Measurements from ENCODE around the gene DPYSL3.

DPYSL3 gene

DNA sequence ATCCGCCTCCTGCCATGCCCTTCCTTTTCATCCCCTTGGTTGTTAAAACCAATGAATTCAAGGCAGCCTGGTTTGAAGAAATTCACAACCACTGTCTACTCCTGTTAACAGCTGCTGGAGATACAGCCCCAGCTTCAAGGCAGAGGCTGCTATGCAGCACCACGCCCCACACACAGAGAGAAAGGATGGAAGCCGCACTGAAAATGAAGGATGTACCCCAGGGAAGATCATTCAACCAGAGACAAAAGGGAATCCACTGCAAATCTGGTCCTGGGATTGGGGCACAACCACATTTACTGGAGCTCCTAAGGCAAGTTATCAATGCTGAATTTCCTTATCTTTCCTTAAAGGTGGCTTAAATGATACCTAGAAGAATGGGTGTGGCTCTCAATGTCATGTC, 58.7 kb downstream of the DPYSL3 start:
- no peak overlapping the region for H3K4me2 ChIP-seq (ENCODE audit: low read length)
- no peaks in the 10 kb centered on the region for H3K27me3 ChIP-seq (ENCODE audit: control insufficient read depth, insufficient read depth, low read length)
- H3K36me3 ChIP-seq (ENCODE audit: insufficient read depth, low read length), result no peaks in the 10 kb centered on the region
- H3K4me1 ChIP-seq (ENCODE audit: control insufficient read depth, insufficient read depth, low read length), result peaks cover 8% of the 10 kb centered on the region
- no peaks in the 10 kb centered on the region for H3K9me3 ChIP-seq (replicated peaks; ENCODE audit: low read length)
- no peak overlapping the region for H3K4me3 ChIP-seq (ENCODE audit: low read length)
- no peak overlapping the region for H3K9ac ChIP-seq (ENCODE audit: low read depth, low read length)

DNA sequence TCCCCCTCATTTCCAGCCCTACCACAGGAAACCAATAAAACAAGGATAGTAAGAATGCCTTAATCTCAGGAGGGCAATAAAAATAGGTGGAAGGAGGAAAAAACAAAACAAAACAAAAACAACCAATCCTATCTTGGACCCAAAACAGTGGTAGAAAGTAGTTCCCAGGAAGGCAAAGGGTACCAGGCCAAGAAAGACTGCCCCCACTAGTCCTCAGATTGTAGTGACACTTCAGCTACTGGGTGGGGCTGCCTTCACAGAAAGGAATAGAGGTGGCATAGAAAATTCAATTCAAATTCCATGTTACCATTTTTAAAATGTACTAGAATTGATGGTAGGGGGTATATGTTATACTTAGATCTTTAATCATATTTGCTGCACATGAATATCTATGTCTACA, 59.3 kb downstream of the DPYSL3 start:
- no peak overlapping the region for H3K4me3 ChIP-seq (ENCODE audit: low read length)

DNA sequence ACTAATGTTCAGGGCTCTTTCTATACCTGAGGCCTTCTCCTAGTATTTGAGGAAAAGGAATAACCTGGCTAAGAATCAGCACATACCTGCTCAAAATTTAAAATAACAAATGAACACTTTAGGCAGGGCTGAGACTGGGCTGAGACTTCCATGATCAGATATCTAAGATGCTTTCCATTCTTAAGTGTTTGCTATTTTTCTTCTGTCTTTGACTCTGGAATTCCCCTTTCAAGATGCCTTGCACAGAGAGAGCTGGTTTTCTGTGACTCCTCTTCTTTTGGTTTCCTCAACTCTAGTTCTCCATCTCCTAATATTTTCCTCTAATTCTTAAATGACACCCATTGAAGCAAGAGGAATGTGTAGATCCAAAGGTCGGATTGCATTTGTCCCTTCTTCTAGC, 61.1 kb downstream of the DPYSL3 start:
- Histone ChIP-seq H3K4me2 (ENCODE audit: low read length) (no peak overlapping the region), H3K4me1 (ENCODE audit: control insufficient read depth, insufficient read depth, low read length) (peaks cover 4% of the 10 kb centered on the region), H3K9ac (ENCODE audit: low read depth, low read length) (no peak overlapping the region), H3K9me3 (replicated peaks; ENCODE audit: low read length) (no peaks in the 10 kb centered on the region), H3K4me3 (ENCODE audit: low read length) (no peak overlapping the region), H3K36me3 (ENCODE audit: insufficient read depth, low read length) (no peaks in the 10 kb centered on the region), H3K27me3 (ENCODE audit: control insufficient read depth, insufficient read depth, low read length) (no peaks in the 10 kb centered on the region)

More for the DNA sequence above, 59.3 kb downstream of the DPYSL3 start:
- no peaks in the 10 kb centered on the region for H3K9me3 ChIP-seq (replicated peaks; ENCODE audit: low read length)
- H3K4me1 ChIP-seq (ENCODE audit: control insufficient read depth, insufficient read depth, low read length), result peaks cover 8% of the 10 kb centered on the region
- H3K27me3 ChIP-seq (ENCODE audit: control insufficient read depth, insufficient read depth, low read length), result no peaks in the 10 kb centered on the region
- H3K4me2 ChIP-seq (ENCODE audit: low read length), result no peak overlapping the region
- no peaks in the 10 kb centered on the region for H3K36me3 ChIP-seq (ENCODE audit: insufficient read depth, low read length)
- no peak overlapping the region for H3K9ac ChIP-seq (ENCODE audit: low read depth, low read length)

DNA sequence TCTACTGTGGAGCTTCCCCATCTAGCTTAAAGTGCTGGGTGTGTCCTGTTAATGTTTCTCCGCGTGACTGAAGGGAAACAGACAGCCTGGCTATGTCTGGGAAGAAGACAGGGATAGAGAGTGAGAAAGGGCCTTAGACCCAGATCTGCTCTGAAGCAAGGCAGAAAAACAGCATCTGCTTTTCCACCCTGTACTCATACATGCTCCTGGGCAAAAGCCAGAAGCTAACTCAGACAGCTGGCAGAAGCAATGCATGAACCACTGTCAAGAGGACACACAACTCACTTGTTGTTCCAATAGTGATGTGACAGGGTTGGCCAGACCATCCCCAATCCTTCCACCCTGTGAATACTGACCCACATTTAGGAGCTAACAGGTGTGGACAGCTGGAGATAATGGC, 63.3 kb downstream of the DPYSL3 start:
- no peak overlapping the region for H3K4me3 ChIP-seq (ENCODE audit: low read length)

GRCh38 chr5:147445917-147446316, 64.0 kb downstream of the DPYSL3 start:
- Histone ChIP-seq H3K9ac (ENCODE audit: low read depth, low read length) (no peak overlapping the region), H3K4me3 (ENCODE audit: low read length) (no peak overlapping the region), H3K4me2 (ENCODE audit: low read length) (no peak overlapping the region), H3K36me3 (ENCODE audit: insufficient read depth, low read length) (no peaks in the 10 kb centered on the region), H3K9me3 (replicated peaks; ENCODE audit: low read length) (no peaks in the 10 kb centered on the region), H3K27me3 (ENCODE audit: control insufficient read depth, insufficient read depth, low read length) (no peaks in the 10 kb centered on the region), H3K4me1 (ENCODE audit: control insufficient read depth, insufficient read depth, low read length) (no peaks in the 10 kb centered on the region)

More for the DNA sequence above, 63.3 kb downstream of the DPYSL3 start:
- Histone ChIP-seq H3K9ac (ENCODE audit: low read depth, low read length) (no peak overlapping the region), H3K36me3 (ENCODE audit: insufficient read depth, low read length) (no peaks in the 10 kb centered on the region), H3K9me3 (replicated peaks; ENCODE audit: low read length) (no peaks in the 10 kb centered on the region), H3K4me1 (ENCODE audit: control insufficient read depth, insufficient read depth, low read length) (no peaks in the 10 kb centered on the region), H3K4me2 (ENCODE audit: low read length) (no peak overlapping the region), H3K27me3 (ENCODE audit: control insufficient read depth, insufficient read depth, low read length) (no peaks in the 10 kb centered on the region)

GRCh38 chr5:147445090-147445489, 64.8 kb downstream of the DPYSL3 start:
- Histone ChIP-seq H3K9me3 (replicated peaks; ENCODE audit: low read length) (no peaks in the 10 kb centered on the region), H3K36me3 (ENCODE audit: insufficient read depth, low read length) (no peaks in the 10 kb centered on the region), H3K27me3 (ENCODE audit: control insufficient read depth, insufficient read depth, low read length) (no peaks in the 10 kb centered on the region), H3K4me2 (ENCODE audit: low read length) (no peak overlapping the region), H3K4me3 (ENCODE audit: low read length) (no peak overlapping the region), H3K4me1 (ENCODE audit: control insufficient read depth, insufficient read depth, low read length) (no peaks in the 10 kb centered on the region), H3K9ac (ENCODE audit: low read depth, low read length) (no peak overlapping the region)

DNA sequence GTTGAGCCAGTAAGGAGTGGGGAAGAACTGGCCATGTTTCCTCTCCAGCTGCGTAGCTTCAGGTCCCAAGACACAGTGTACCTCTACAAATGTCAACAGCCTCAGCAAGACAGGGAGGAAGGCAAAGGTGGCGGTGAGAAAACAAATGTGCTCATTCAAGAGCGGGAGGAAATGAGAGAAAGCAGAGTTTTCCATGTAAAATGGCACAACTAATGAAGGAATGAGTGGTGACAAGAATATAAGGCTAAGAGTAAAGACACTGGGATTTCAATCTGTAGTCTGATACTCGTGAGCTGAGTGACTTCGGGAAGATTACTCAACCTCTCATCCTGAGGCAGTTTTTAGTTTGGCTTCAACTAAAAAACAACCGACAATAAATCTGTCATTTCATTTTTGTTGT, 67.6 kb downstream of the DPYSL3 start:
- H3K9ac ChIP-seq (ENCODE audit: low read depth, low read length), result no peak overlapping the region
- no peak overlapping the region for H3K4me3 ChIP-seq (ENCODE audit: low read length)
- H3K9me3 ChIP-seq (replicated peaks; ENCODE audit: low read length), result no peaks in the 10 kb centered on the region
- no peak overlapping the region for H3K4me2 ChIP-seq (ENCODE audit: low read length)
- H3K27me3 ChIP-seq (ENCODE audit: control insufficient read depth, insufficient read depth, low read length), result no peaks in the 10 kb centered on the region
- H3K36me3 ChIP-seq (ENCODE audit: insufficient read depth, low read length), result no peaks in the 10 kb centered on the region
- peaks cover 7% of the 10 kb centered on the region for H3K4me1 ChIP-seq (ENCODE audit: control insufficient read depth, insufficient read depth, low read length)

GRCh38 chr5:147441191-147441695, 68.6 kb downstream of the DPYSL3 start:
- H3K4me1 ChIP-seq (ENCODE audit: control insufficient read depth, insufficient read depth, low read length), result peaks cover 7% of the 10 kb centered on the region
- no peak overlapping the region for H3K4me3 ChIP-seq (ENCODE audit: low read length)
- no peaks in the 10 kb centered on the region for H3K36me3 ChIP-seq (ENCODE audit: insufficient read depth, low read length)

DNA sequence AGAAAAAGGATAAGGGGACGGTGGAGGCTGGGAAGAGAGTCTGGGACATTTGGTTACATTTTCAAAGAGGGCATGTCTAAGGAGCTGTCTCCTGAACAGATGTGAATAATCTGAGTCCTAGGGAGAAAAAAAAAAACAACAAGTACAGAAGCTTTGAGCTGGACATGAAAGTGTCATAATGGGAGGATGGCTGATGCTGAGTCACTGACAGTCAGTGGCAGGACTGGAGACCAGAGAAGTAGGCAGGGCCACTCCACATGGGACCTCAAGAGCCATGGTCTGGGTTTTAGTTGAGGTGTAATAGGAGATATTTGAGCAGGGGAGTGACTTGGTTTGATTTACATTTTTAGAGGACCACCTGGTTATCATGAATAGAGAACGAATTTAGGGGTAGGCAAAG, 70.6 kb downstream of the DPYSL3 start:
- H3K4me2 ChIP-seq (ENCODE audit: low read length), result no peak overlapping the region

More at GRCh38 chr5:147441191-147441695, 68.6 kb downstream of the DPYSL3 start:
- Histone ChIP-seq H3K9me3 (replicated peaks; ENCODE audit: low read length) (no peaks in the 10 kb centered on the region), H3K27me3 (ENCODE audit: control insufficient read depth, insufficient read depth, low read length) (no peaks in the 10 kb centered on the region), H3K4me2 (ENCODE audit: low read length) (no peak overlapping the region), H3K9ac (ENCODE audit: low read depth, low read length) (no peak overlapping the region)

GRCh38 chr5:147437161-147437596, 72.7 kb downstream of the DPYSL3 start:
- Histone ChIP-seq H3K4me1 (ENCODE audit: control insufficient read depth, insufficient read depth, low read length) (peaks cover 7% of the 10 kb centered on the region), H3K9me3 (replicated peaks; ENCODE audit: low read length) (no peaks in the 10 kb centered on the region), H3K4me3 (ENCODE audit: low read length) (no peak overlapping the region), H3K36me3 (ENCODE audit: insufficient read depth, low read length) (no peaks in the 10 kb centered on the region), H3K27me3 (ENCODE audit: control insufficient read depth, insufficient read depth, low read length) (no peaks in the 10 kb centered on the region), H3K9ac (ENCODE audit: low read depth, low read length) (no peak overlapping the region), H3K4me2 (ENCODE audit: low read length) (no peak overlapping the region)

More for the DNA sequence above, 70.6 kb downstream of the DPYSL3 start:
- Histone ChIP-seq H3K4me3 (ENCODE audit: low read length) (no peak overlapping the region), H3K9ac (ENCODE audit: low read depth, low read length) (no peak overlapping the region), H3K4me1 (ENCODE audit: control insufficient read depth, insufficient read depth, low read length) (peaks cover 7% of the 10 kb centered on the region), H3K9me3 (replicated peaks; ENCODE audit: low read length) (no peaks in the 10 kb centered on the region), H3K27me3 (ENCODE audit: control insufficient read depth, insufficient read depth, low read length) (no peaks in the 10 kb centered on the region), H3K36me3 (ENCODE audit: insufficient read depth, low read length) (no peaks in the 10 kb centered on the region)

DNA sequence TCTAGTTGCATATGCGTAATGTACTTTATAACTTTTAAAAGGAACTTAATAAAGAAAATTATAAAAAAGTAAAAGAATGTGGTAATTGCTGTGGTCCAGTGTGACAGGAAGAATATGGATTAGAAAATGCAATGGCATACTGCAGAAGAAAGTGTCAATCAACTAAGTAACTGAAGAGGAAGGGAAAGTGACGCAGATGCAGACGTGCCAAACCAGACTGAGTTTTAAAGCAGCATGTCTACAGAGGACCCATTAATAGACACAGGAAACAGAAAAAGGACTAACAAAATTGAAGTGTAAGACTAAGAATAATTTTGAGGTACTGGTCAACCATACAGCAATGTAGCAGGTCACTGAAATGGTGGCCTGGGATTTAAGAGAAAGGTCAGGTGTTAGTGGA, 73.3 kb downstream of the DPYSL3 start:
- Histone ChIP-seq H3K9me3 (replicated peaks; ENCODE audit: low read length) (no peaks in the 10 kb centered on the region), H3K4me3 (ENCODE audit: low read length) (no peak overlapping the region), H3K36me3 (ENCODE audit: insufficient read depth, low read length) (no peaks in the 10 kb centered on the region), H3K4me1 (ENCODE audit: control insufficient read depth, insufficient read depth, low read length) (peaks cover 7% of the 10 kb centered on the region), H3K9ac (ENCODE audit: low read depth, low read length) (no peak overlapping the region), H3K27me3 (ENCODE audit: control insufficient read depth, insufficient read depth, low read length) (no peaks in the 10 kb centered on the region), H3K4me2 (ENCODE audit: low read length) (no peak overlapping the region)

- Histone ChIP-seq H3K9me3 (replicated peaks; ENCODE audit: low read length) (no peaks in the 10 kb centered on the region), H3K9ac (ENCODE audit: low read depth, low read length) (no peak overlapping the region), H3K4me3 (ENCODE audit: low read length) (no peak overlapping the region), H3K36me3 (ENCODE audit: insufficient read depth, low read length) (no peaks in the 10 kb centered on the region), H3K27me3 (ENCODE audit: control insufficient read depth, insufficient read depth, low read length) (no peaks in the 10 kb centered on the region), H3K4me1 (ENCODE audit: control insufficient read depth, insufficient read depth, low read length) (peaks cover 2% of the 10 kb centered on the region), H3K4me2 (ENCODE audit: low read length) (no peak overlapping the region)
Observed at GRCh38 chr5:147434049-147434448, 75.8 kb downstream of the DPYSL3 start.
